GM23248 (cell line): ENCODE measurements around the gene MPPE1.
"Not testable (repeated sequence)": the region's sequence is repeated elsewhere in the genome, so short reads cannot be mapped to it uniquely, and the experiment has no call there.

Source experiments
- EZH2 ChIP-seq: fragments of 200-600 bp; sonication (generic); IDR thresholded peaks from 2 replicates; pipeline ENCODE4 v1.6.1; 2018; ENCODE audit warnings: antibody characterized with exemption, mild to moderate bottlenecking; ENCODE audit not compliant: insufficient read depth, poor library complexity, severe bottlenecking
- EZH2phosphoT487 ChIP-seq: fragments of 200-600 bp; sonication (generic); IDR thresholded peaks from 2 replicates; pipeline ENCODE4 v1.6.1; 2018; ENCODE audit warnings: antibody characterized with exemption, moderate library complexity, mild to moderate bottlenecking, low read depth; ENCODE audit not compliant: insufficient read depth

- not testable (repeated sequence) for TF ChIP-seq EZH2, EZH2phosphoT487
These were observed 11.4 kb upstream of the MPPE1 start for GRCh38 chr18:11919522-11919921.
